ENCODE data around the gene MAB21L1.

DNA sequence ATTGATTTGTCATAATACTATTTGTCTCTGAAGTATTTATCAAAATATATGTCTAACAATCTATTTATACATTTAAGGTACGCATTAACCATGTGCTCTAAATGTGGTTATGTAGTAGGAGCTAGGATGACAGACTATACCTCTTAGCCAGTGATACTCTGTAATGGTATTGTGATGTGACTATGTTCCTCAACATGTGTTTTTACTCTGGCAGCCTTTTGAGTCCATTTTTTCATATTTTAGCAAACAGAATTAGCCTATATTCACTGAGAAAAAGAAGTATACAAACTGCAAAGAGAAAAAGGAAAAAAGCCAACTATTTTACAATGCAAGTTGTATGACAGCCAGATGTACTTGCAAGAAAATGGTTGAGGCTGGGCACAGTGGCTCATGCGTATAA is 26.7 kb downstream of the MAB21L1 start:
- TF ChIP-seq, protein P1, sequence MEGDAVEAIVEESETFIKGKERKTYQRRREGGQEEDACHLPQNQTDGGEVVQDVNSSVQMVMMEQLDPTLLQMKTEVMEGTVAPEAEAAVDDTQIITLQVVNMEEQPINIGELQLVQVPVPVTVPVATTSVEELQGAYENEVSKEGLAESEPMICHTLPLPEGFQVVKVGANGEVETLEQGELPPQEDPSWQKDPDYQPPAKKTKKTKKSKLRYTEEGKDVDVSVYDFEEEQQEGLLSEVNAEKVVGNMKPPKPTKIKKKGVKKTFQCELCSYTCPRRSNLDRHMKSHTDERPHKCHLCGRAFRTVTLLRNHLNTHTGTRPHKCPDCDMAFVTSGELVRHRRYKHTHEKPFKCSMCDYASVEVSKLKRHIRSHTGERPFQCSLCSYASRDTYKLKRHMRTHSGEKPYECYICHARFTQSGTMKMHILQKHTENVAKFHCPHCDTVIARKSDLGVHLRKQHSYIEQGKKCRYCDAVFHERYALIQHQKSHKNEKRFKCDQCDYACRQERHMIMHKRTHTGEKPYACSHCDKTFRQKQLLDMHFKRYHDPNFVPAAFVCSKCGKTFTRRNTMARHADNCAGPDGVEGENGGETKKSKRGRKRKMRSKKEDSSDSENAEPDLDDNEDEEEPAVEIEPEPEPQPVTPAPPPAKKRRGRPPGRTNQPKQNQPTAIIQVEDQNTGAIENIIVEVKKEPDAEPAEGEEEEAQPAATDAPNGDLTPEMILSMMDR (IDR thresholded peaks at IDR 0.05) = no peak
- no peak for TF ChIP-seq POLR2A (IDR thresholded peaks at IDR 0.05)

All from body of pancreas (tissue), 4 donors.